GM23338 (cell line): Measurements from ENCODE around the gene ZNF236. TPM values are rescaled to one million over a fixed set of nuclear protein-coding genes. Genes with fewer than 3 reads are reported as not detected.

Experiments used
- ATAC-seq: fragments of 200-7000 bp; cut with Tn5 transposase; 3 replicates; pipeline ENCODE4 v1.9.1; 2020
- DNase-seq: peaks from one replicate; pipeline ENCODE4 v3.0.0-alpha.2; 2015; ENCODE audit warnings: low spot score
- H2AFZ ChIP-seq: fragments of 200-600 bp; sonication (generic); 2 replicates; pipeline ENCODE4 v1.8.0; 2016; ENCODE audit warnings: antibody characterized with exemption, mild to moderate bottlenecking, moderate library complexity
- H3F3A ChIP-seq: fragments of 200-600 bp; sonication (generic); replicated peaks from 2 replicates; pipeline ENCODE4 v1.8.0; 2017; ENCODE audit warnings: antibody characterized with exemption, mixed run types, low read depth
- H3K27ac ChIP-seq: fragments of 200-600 bp; sonication (generic); 2 replicates; pipeline ENCODE4 v1.6.1; 2016; ENCODE audit warnings: low read depth
- H3K27me3 ChIP-seq: fragments of 200-600 bp; sonication (generic); 2 replicates; pipeline ENCODE4 v1.8.0; 2016; ENCODE audit warnings: mild to moderate bottlenecking, mixed run types, moderate library complexity; ENCODE audit not compliant: insufficient read depth
- H3K36me3 ChIP-seq: fragments of 200-600 bp; sonication (generic); 2 replicates; pipeline ENCODE4 v1.8.0; 2016; ENCODE audit warnings: mild to moderate bottlenecking; ENCODE audit not compliant: insufficient read depth
- H3K4me1 ChIP-seq: fragments of 200-600 bp; sonication (generic); 2 replicates; pipeline ENCODE4 v1.8.0; 2016; ENCODE audit warnings: mild to moderate bottlenecking, moderate library complexity; ENCODE audit not compliant: insufficient read depth
- H3K4me2 ChIP-seq: fragments of 200-600 bp; sonication (generic); 2 replicates; pipeline ENCODE4 v1.7.1; 2017; ENCODE audit warnings: mixed run types
- H3K4me3 ChIP-seq: fragments of 200-600 bp; sonication (generic); 2 replicates; pipeline ENCODE4 v1.6.1; 2016; ENCODE audit warnings: mixed run types
- H3K79me2 ChIP-seq: fragments of 200-600 bp; sonication (generic); replicated peaks from 2 replicates; pipeline ENCODE4 v1.8.0; 2017; ENCODE audit warnings: mild to moderate bottlenecking; ENCODE audit not compliant: insufficient read depth
- H3K9me2 ChIP-seq: fragments of 200-600 bp; sonication (generic); 2 replicates; pipeline ENCODE4 v1.8.0; 2017; ENCODE audit not compliant: insufficient read depth
- H4K20me1 ChIP-seq: fragments of 200-600 bp; sonication (generic); replicated peaks from 2 replicates; pipeline ENCODE4 v1.8.0; 2017; ENCODE audit warnings: mild to moderate bottlenecking; ENCODE audit not compliant: insufficient read depth
- H3K27ac Mint-ChIP-seq: 2 replicates; pipeline ENCODE4 v1.8.0; 2020; ENCODE audit warnings: inconsistent platforms, mild to moderate bottlenecking, moderate library complexity, mixed read lengths
- H3K27me3 Mint-ChIP-seq: 3 replicates; pipeline ENCODE4 v1.8.0; 2022; ENCODE audit warnings: low read depth, mild to moderate bottlenecking, moderate library complexity, mixed read lengths, inconsistent platforms; ENCODE audit not compliant: insufficient read depth, poor library complexity
- H3K36me3 Mint-ChIP-seq: 3 replicates; pipeline ENCODE4 v1.8.0; 2021; ENCODE audit warnings: low read depth, mild to moderate bottlenecking, inconsistent platforms, moderate library complexity, mixed read lengths
- H3K4me1 Mint-ChIP-seq: 3 replicates; pipeline ENCODE4 v1.8.0; 2020; ENCODE audit warnings: mild to moderate bottlenecking, inconsistent platforms, mixed read lengths
- H3K4me3 Mint-ChIP-seq: 3 replicates; pipeline ENCODE4 v1.8.0; 2021; ENCODE audit warnings: moderate library complexity, mild to moderate bottlenecking, inconsistent platforms, mixed read lengths
- H3K9me3 Mint-ChIP-seq: 3 replicates; pipeline ENCODE4 v1.8.0; 2020; ENCODE audit warnings: moderate library complexity, mild to moderate bottlenecking, inconsistent platforms, mixed read lengths
- CREB1 ChIP-seq: fragments of 250-450 bp; sonication (Bioruptor Pico); IDR thresholded peaks from 2 replicates; pipeline ENCODE4 v1.5.0; 2020; ENCODE audit warnings: low read depth, mild to moderate bottlenecking, moderate library complexity
- ETS1 ChIP-seq: IDR thresholded peaks from 2 replicates; pipeline ENCODE4 v1.6.1; 2016; ENCODE audit warnings: antibody characterized with exemption
- EZH2 ChIP-seq: fragments of 200-600 bp; sonication (generic); IDR thresholded peaks from one replicate; pipeline ENCODE4 v1.8.0; 2017; ENCODE audit warnings: antibody characterized with exemption, mild to moderate bottlenecking, low read depth; ENCODE audit not compliant: unreplicated experiment
- POLR2AphosphoS5 ChIP-seq: IDR thresholded peaks from 2 replicates; pipeline ENCODE4 v1.6.1; 2016; ENCODE audit warnings: antibody characterized with exemption, low read depth
- STAT1 ChIP-seq: IDR thresholded peaks from one replicate; pipeline ENCODE4 v1.6.1; 2016; ENCODE audit warnings: antibody characterized with exemption; ENCODE audit not compliant: unreplicated experiment
- ZNF114 ChIP-seq: fragments of 250-450 bp; sonication (Bioruptor Pico); IDR thresholded peaks from 2 replicates; pipeline ENCODE4 v1.5.0; 2020; ENCODE audit warnings: mild to moderate bottlenecking, moderate library complexity
- ZNF331 ChIP-seq: fragments of 250-450 bp; sonication (Bioruptor Pico); IDR thresholded peaks from 2 replicates; pipeline ENCODE4 v1.5.0; 2020; ENCODE audit warnings: low read depth, mild to moderate bottlenecking, moderate library complexity
- ZNF462 ChIP-seq: fragments of 250-450 bp; sonication (Bioruptor Pico); IDR thresholded peaks from 2 replicates; pipeline ENCODE4 v1.5.0; 2020; ENCODE audit warnings: mild to moderate bottlenecking, moderate library complexity
- polyA plus RNA-seq: library from polyadenylated mRNA; unstranded; fragments of >200 nt; fragmentation: Nextera tagmentation; extraction: Ambion mirVana; gene quantifications from 2 replicates; pipeline ENCODE4 v1.2.1, GENCODE V29; 2016
- total RNA-seq: library from RNA; depleted of rRNA; stranded (reverse); fragments of >200 nt; shearing (Covaris generic); gene quantifications from 2 replicates; pipeline ENCODE4 v1.2.3, GENCODE V29; 2014
- TF ChIP-seq, protein P1 (sequence below), 2 experiments: fragments of 200-600 bp in 1 of 2; sonication (generic) in 1 of 2; conservative IDR thresholded peaks; 2 replicates each; pipeline versions ENCODE4 v1.5.1 to v1.6.1; 2016 to 2017; ENCODE audit warnings: antibody characterized with exemption in 2 of 2, low read depth in 2 of 2, mild to moderate bottlenecking in 2 of 2, moderate library complexity in 1 of 2

ZNF236 gene
- total and polyA plus RNA-seq, 2 experiments from 2014 or later, result 8.9 to 16.3 TPM

DNA sequence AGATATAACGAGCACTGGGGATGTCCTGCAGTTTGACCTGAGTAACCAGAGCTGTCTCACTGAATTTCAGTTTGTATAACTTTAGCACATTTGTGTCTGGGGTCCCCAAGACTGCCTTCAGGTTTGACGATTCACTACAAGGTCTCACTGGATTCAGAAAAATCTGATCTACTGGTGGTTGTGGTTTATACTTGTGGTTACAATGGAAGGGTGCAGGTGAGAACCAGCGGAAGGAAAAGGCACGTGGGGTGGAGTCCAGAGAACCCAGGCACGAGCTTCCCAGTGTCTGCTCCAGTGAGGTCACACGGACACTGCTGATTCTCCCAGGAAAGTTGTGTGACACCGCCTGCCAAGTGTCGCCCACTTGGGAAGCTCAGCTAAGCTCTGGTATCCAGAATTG, 126.0 kb downstream of the ZNF236 start:
- H3K4me1 Mint-ChIP-seq, result 0 out of 3 replicates have a peak, but pooled peaks cover 4% of the 10 kb centered on the region
- H3K4me3 Mint-ChIP-seq, result no peak overlapping the region
- Histone ChIP-seq H3K4me2 (no peak overlapping the region), H3K9me2 (no peaks in the 10 kb centered on the region), H3K27me3 (no peaks in the 10 kb centered on the region), H3K27ac (no peak overlapping the region), H3K36me3 (no peaks in the 10 kb centered on the region), H3K4me3 (no peak overlapping the region), H3K79me2 (no peaks in the 10 kb centered on the region), H4K20me1 (no peaks in the 10 kb centered on the region; the same call in 1 of the 2 replicates), H2AFZ (no peak overlapping the region), H3F3A (no peaks in the 10 kb centered on the region), H3K4me1 (no peaks in the 10 kb centered on the region)
- H3K27me3 Mint-ChIP-seq, result no peaks in the 10 kb centered on the region
- DNase-seq, result no peak
- ATAC-seq, result no peak
- peaks cover 5% of the 10 kb centered on the region; the same call in 2 of the 3 replicates for H3K9me3 Mint-ChIP-seq
- H3K27ac Mint-ChIP-seq, result no peak overlapping the region
- peaks cover 40% of the 10 kb centered on the region for H3K36me3 Mint-ChIP-seq
- TF ChIP-seq CREB1 (CRISPR knock-in tag) (no peak), ZNF114 (CRISPR knock-in tag) (no peak), ZNF331 (CRISPR knock-in tag) (no peak), STAT1 (no peak), POLR2AphosphoS5 (no peak), ZNF462 (CRISPR knock-in tag) (no peak), ETS1 (no peak), EZH2 (no peak)
- TF ChIP-seq, protein P1, sequence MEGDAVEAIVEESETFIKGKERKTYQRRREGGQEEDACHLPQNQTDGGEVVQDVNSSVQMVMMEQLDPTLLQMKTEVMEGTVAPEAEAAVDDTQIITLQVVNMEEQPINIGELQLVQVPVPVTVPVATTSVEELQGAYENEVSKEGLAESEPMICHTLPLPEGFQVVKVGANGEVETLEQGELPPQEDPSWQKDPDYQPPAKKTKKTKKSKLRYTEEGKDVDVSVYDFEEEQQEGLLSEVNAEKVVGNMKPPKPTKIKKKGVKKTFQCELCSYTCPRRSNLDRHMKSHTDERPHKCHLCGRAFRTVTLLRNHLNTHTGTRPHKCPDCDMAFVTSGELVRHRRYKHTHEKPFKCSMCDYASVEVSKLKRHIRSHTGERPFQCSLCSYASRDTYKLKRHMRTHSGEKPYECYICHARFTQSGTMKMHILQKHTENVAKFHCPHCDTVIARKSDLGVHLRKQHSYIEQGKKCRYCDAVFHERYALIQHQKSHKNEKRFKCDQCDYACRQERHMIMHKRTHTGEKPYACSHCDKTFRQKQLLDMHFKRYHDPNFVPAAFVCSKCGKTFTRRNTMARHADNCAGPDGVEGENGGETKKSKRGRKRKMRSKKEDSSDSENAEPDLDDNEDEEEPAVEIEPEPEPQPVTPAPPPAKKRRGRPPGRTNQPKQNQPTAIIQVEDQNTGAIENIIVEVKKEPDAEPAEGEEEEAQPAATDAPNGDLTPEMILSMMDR (conservative IDR thresholded peaks at IDR 0.05; ENCODE audit: low read depth in 2 of 2), result no peak
